Measurements from ENCODE around the gene HOMER3. TPM values are rescaled to one million over a fixed set of nuclear protein-coding genes. Genes with fewer than 3 reads are reported as not detected.

The HOMER3 gene
- total RNA-seq, 4 donors from 2014 or later: 22.7 to 48.5 (median 33.2) TPM

GRCh38 chr19:18939163-18939562, 1.9 kb downstream of the HOMER3 start:
- WGBS, 2 donors (ENCODE audit: low coverage in 1 of 2): 80% methylated on average over 1 of the region's 3 CpGs; no CpG with 5 or more reads in 1 of the 2 donors
- TF ChIP-seq EP300 (IDR thresholded peaks at IDR 0.05): no peak
- no peak for TF ChIP-seq POLR2A (IDR thresholded peaks at IDR 0.05)
- TF ChIP-seq POLR2AphosphoS5 (IDR thresholded peaks at IDR 0.05): no peak
- TF ChIP-seq CTCF (IDR thresholded peaks at IDR 0.05): no peak
- Histone ChIP-seq H3K36me3 (peaks cover 0 to 37% of the 10 kb centered on the region in 2 donors), H3K27me3 (no peaks in the 10 kb centered on the region), H3K27ac (peak overlapping the region in 1 of 4 donors; percentile 81), H3K4me1 (peaks cover 0 to 27% (median 2%) of the 10 kb centered on the region in 3 donors), H3K9me3 (no peaks in the 10 kb centered on the region), H3K4me3 (no peak overlapping the region)
- ATAC-seq: no peak

GRCh38 chr19:18933297-18933696, 7.7 kb downstream of the HOMER3 start:
- 81 to 84% methylated on average over 3 to 4 of the region's 13 CpGs for WGBS, 2 donors (ENCODE audit: low coverage in 1 of 2)
- no peak overlapping the region for H3K4me3 ChIP-seq
- H3K36me3 ChIP-seq: peaks cover 0 to 74% of the 10 kb centered on the region in 2 donors
- no peak for TF ChIP-seq POLR2A (IDR thresholded peaks at IDR 0.05)
- no peak for TF ChIP-seq POLR2AphosphoS5 (IDR thresholded peaks at IDR 0.05)
- TF ChIP-seq EP300 (IDR thresholded peaks at IDR 0.05): no peak
- no peak for TF ChIP-seq CTCF (IDR thresholded peaks at IDR 0.05)
- H3K9me3 ChIP-seq: no peaks in the 10 kb centered on the region
- ATAC-seq: no peak
- no peak overlapping the region for H3K27ac ChIP-seq
- no peaks in the 10 kb centered on the region for H3K27me3 ChIP-seq
- H3K4me1 ChIP-seq: peaks cover 0 to 12% (median 0%) of the 10 kb centered on the region in 3 donors

GRCh38 chr19:18932216-18932841, 8.7 kb downstream of the HOMER3 start:
- TF ChIP-seq EP300 (IDR thresholded peaks at IDR 0.05): no peak
- TF ChIP-seq CTCF (IDR thresholded peaks at IDR 0.05): no peak
- no peak for TF ChIP-seq POLR2AphosphoS5 (IDR thresholded peaks at IDR 0.05)
- no peak for TF ChIP-seq POLR2A (IDR thresholded peaks at IDR 0.05)
- Histone ChIP-seq H3K4me1 (peaks cover 0 to 12% (median 0%) of the 10 kb centered on the region in 3 donors), H3K9me3 (no peaks in the 10 kb centered on the region), H3K27me3 (no peaks in the 10 kb centered on the region), H3K36me3 (peaks cover 0 to 74% of the 10 kb centered on the region in 2 donors), H3K27ac (peak overlapping the region in 1 of 4 donors; percentile 51), H3K4me3 (peak overlapping the region in 1 of 2 donors; percentile 24)
- 14 to 28% methylated on average over 17 to 20 of the region's 37 CpGs for WGBS, 2 donors (ENCODE audit: low coverage in 1 of 2)
- ATAC-seq: peak; percentile 79

- no peak for ATAC-seq
- Histone ChIP-seq H3K4me3 (peak overlapping the region in 1 of 2 donors; percentile 24), H3K4me1 (peaks cover 0 to 12% (median 0%) of the 10 kb centered on the region in 3 donors), H3K27ac (peak overlapping the region in 1 of 4 donors; percentile 49), H3K27me3 (no peaks in the 10 kb centered on the region), H3K36me3 (peaks cover 0 to 75% of the 10 kb centered on the region in 2 donors), H3K9me3 (no peaks in the 10 kb centered on the region)
- no peak for TF ChIP-seq EP300 (IDR thresholded peaks at IDR 0.05)
- no peak for TF ChIP-seq POLR2AphosphoS5 (IDR thresholded peaks at IDR 0.05)
- no peak for TF ChIP-seq POLR2A (IDR thresholded peaks at IDR 0.05)
- TF ChIP-seq CTCF (IDR thresholded peaks at IDR 0.05): no peak
- WGBS, 2 donors (ENCODE audit: low coverage in 1 of 2): 92% methylated on average over 6 of the region's 34 CpGs; no CpG with 5 or more reads in 1 of the 2 donors
Observed at GRCh38 chr19:18931316-18932162, 9.5 kb downstream of the HOMER3 start.
